NAMALWA (cell line): ENCODE results near the gene PDYN.

Experiments
- DNase-seq: peaks from one replicate; pipeline ENCODE4 v3.0.0-alpha.2; 2015; ENCODE audit warnings: low spot score

PDYN gene

DNA sequence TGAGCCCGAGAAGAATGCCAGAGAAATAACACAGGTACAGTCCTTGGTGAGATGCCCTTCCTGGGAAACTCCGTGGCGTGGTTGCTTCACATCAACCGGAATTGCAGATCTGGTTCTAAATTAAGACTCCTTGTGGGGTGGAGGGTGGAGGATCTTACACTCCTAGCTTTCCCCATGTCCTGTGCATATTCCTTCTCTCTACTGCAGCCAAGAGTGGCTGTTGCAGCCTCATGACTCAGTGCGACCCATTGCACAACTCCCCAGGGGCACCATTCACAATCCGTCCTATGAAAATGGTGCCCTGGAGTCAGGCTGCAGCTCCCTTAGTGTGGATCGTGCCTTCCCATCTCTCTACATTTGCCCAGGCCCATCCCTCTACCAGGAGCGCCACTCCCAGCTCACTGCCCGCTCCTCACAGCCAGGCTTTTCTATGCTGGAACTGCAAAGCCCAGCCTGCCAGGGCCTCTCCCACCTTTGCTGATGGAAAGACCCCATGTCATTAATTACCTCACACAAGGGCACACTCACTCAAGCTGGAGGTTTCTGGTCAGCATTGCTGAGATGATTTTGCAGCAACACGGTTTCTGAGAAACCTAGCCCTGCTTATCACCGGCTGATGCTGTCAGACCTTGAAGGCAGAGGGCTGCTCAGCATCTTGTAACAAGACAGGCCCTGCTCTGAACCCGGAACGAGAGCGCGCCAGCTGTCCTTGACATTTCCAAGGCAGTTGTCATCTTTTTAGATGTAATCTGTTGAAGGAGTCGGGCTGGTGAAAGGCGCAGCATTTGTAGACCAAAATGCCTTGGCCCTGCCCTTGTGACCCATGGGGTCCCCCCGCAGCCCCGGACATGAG lies 58.9 kb downstream of the PDYN start:
- DNase-seq = no peak

DNA sequence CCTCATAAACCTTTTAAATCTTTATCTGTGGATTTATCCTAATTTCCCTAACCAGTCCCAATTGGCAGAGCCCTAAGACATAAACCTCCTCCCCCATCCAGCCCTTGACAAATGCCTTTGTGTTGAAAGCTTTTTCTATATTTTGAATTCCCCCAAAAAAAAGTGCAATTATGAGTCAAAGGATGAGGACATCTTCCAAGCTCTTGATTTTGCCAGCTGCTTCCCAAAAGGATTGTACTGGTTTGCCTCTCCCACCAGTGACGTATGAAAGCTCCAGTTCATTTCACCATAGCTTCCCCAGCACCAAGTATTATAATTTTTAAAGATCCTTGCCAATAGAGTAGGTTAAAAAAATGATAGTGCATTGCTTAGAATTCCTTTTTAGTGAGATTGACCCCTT lies 59.7 kb downstream of the PDYN start:
- DNase-seq = no peak

DNA sequence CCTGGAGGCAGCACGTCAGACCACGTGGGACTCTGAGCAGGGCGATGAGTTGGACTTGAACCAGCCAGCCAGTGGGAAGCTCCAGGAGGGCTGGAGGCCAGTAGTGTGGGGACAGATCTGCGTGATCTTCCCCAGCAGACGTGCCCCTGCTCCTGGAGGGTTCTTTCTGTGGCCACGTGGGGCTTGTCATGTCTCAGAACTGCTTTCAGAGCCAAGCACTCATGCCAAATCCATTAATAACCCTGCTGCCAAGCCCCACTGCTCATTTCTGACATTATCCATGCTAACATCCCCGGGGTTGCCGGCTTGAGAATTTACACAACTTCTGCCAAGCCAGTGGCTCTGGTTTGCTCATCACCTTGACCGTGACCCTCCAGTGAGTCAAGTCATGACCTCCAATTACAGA lies 60.4 kb downstream of the PDYN start:
- DNase-seq = no peak

DNA sequence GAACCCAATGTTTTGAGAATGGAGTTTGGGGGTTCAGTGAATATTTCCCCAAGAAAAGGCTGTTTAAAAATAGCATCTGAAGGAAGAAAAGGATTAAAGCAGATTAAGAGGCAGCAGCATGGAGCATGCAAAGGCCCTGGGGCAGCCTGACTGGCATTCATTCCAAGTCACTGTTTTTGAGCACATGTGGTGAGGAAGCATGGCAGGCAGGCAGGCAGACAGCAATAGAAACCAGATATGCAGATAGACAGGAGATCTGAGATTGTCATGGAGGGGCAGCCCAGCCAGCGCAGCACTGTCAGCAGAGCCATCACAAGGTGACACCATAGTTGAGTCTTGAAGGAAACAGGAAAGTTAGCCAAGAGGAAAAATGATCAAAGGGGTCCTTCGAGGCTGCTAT lies 60.9 kb downstream of the PDYN start:
- DNase-seq = no peak

DNA sequence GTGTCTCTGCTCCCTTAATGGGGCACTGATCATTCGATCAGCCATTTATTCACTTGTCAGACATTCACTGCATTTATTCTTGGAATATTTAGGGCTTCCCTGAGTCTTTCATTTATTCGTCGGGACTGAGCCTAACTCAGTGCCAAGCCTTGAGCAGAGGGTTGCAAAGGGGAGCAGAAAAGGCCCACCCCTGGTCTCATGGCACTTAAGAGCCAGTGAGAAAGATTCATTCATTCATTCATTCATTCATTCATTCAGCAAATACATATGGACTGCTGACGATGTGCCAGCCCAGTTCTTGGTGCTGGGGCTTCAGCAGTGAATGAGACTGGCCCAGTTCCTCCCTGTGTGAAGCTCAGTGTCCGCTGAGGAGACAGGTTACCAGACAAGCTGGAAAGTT lies 62.0 kb downstream of the PDYN start:
- DNase-seq = no peak

DNA sequence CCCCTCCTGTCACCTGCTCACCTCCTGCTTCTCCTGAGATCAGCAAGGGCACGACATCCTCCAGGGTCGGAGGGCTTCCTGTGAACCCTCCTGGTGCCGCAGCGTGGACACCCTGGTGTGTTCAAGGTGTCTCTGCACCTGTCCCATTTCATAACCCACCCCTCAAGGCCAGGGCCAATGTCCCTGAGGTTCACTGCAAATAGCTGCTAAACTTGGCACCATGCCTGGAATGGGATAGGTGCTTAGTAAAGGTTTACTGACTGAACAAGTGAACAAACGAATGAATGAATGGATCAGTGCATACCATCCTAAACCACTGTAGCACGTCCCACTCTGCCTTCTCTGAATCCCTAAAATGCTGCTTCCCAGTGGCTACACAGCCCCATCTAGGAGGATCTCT lies 63.7 kb downstream of the PDYN start:
- DNase-seq = no peak

DNA sequence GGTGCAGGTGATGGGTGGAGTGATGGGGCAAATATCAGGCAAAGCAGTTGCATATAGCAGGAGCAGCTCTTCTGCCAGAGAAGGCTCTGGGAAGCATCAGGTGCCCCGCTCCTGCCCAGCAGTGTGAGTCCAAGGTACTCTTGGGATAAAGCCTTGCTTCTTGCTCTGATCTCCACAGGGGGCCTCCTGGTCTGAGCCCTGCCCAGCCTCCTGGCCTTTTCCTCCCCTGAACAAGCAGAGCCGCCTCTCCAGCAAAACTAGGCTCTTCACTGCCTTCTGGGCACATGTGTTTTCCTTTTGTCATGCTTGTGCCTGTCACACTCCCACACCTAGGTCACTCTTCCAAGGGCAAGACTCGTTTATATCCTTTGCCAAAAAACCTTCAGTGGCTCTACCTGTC lies 64.4 kb downstream of the PDYN start:
- DNase-seq = no peak

DNA sequence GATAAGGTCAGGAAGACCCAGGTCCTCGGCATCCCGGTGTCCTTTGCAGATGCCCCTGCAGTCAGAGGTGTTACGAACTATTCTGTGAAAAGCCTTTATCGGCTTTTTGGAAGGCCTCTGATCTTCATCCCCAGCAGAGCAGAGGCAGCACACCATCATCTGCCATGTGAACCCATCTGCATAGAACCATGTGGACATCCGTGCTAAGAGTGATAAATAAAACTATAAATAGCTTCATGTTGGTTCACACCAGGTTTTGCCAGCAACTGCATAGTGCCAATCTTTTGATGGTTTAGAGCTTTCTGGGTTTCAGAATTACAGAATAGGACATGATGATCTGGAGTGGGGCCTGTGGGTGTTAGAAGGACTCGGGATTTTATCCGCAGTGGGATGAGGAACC lies 65.1 kb downstream of the PDYN start:
- DNase-seq = no peak
